Esophagus muscularis mucosa (tissue), 3 donors: ENCODE data around the gene MESP2.

Source experiments
- CTCF ChIP-seq, 3 experiments: fragments of 200-600 bp in 2 of 3; fragments of 450-650 bp in 1 of 3; sonication (generic) in 2 of 3; IDR thresholded peaks; one replicate each; pipeline ENCODE4 v1.5.1; 2017 to 2019; ENCODE audit warnings: antibody characterized with exemption in 3 of 3, mild to moderate bottlenecking in 2 of 3, moderate library complexity in 1 of 3
- POLR2A ChIP-seq: fragments of 450-650 bp; IDR thresholded peaks from one replicate; pipeline ENCODE4 v1.6.1; 2017; ENCODE audit warnings: antibody characterized with exemption, moderate library complexity, mild to moderate bottlenecking, low read depth
- POLR2AphosphoS5 ChIP-seq, 2 donors: sonication (generic); formaldehyde crosslinking; IDR thresholded peaks; one replicate each; pipeline ENCODE4 v1.6.1; 2017; ENCODE audit warnings: antibody characterized with exemption in 2 of 2

- TF ChIP-seq CTCF (IDR thresholded peaks at IDR 0.05) (no peak), POLR2A (no peak), POLR2AphosphoS5 (IDR thresholded peaks at IDR 0.05) (no peak)
Observed at GRCh38 chr15:89807689-89808088, 31.6 kb downstream of the MESP2 start.
